ENCODE results near the gene NCOA3.
A peak's percentile ranks its signal among the peaks of the same experiment; 100 is the strongest.

NCOA3 gene

DNA sequence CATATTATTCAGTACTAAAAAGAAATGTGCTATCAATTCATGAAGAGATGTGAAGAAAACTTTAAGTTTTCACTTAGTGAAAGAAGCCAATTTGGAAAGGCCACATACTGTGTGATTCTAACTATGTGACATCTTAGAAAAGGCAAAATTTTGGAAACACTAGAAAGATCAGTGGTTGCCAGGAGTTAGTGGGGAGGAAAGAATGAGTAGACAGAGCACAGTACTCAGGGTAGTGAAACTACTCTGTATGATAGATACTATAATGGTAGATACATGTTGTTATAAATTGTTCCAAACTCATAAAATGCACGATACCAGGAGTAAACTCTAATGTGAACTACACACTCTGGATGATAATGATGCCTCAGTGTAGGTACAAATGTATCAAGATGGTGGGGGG, 14.2 kb downstream of the NCOA3 start:
- no peak for ATAC-seq
- no peak for TF ChIP-seq CSDC2 (CRISPR knock-in tag; IDR thresholded peaks at IDR 0.05)

GRCh38 chr20:47521059-47521808, 19.5 kb downstream of the NCOA3 start:
- no peak for ATAC-seq
- no peak for TF ChIP-seq ZFP30 (CRISPR knock-in tag; IDR thresholded peaks at IDR 0.05)
- TF ChIP-seq, protein P1, sequence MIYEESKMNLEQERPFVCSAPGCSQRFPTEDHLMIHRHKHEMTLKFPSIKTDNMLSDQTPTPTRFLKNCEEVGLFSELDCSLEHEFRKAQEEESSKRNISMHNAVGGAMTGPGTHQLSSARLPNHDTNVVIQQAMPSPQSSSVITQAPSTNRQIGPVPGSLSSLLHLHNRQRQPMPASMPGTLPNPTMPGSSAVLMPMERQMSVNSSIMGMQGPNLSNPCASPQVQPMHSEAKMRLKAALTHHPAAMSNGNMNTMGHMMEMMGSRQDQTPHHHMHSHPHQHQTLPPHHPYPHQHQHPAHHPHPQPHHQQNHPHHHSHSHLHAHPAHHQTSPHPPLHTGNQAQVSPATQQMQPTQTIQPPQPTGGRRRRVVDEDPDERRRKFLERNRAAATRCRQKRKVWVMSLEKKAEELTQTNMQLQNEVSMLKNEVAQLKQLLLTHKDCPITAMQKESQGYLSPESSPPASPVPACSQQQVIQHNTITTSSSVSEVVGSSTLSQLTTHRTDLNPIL (CRISPR knock-in tag; IDR thresholded peaks at IDR 0.05; ENCODE audit: low read depth): no peak
- no peak for TF ChIP-seq RARB (CRISPR knock-in tag; IDR thresholded peaks at IDR 0.05)
- no peak for TF ChIP-seq ZNF8 (CRISPR knock-in tag; IDR thresholded peaks at IDR 0.05)
- TF ChIP-seq ISL1 (CRISPR knock-in tag; IDR thresholded peaks at IDR 0.05): no peak
- no peak for TF ChIP-seq ESRRG (CRISPR knock-in tag; IDR thresholded peaks at IDR 0.05)
- no peak for TF ChIP-seq OSR1 (CRISPR knock-in tag; IDR thresholded peaks at IDR 0.05)
- no peak for TF ChIP-seq TSHZ2 (CRISPR knock-in tag; IDR thresholded peaks at IDR 0.05)
- TF ChIP-seq SNAI2 (CRISPR knock-in tag; IDR thresholded peaks at IDR 0.05): no peak
- TF ChIP-seq ARNTL (CRISPR knock-in tag; IDR thresholded peaks at IDR 0.05; ENCODE audit: borderline replicate concordance, low read depth): no peak
- TF ChIP-seq ZC3H10 (CRISPR knock-in tag; IDR thresholded peaks at IDR 0.05): no peak
- TF ChIP-seq, protein P2, sequence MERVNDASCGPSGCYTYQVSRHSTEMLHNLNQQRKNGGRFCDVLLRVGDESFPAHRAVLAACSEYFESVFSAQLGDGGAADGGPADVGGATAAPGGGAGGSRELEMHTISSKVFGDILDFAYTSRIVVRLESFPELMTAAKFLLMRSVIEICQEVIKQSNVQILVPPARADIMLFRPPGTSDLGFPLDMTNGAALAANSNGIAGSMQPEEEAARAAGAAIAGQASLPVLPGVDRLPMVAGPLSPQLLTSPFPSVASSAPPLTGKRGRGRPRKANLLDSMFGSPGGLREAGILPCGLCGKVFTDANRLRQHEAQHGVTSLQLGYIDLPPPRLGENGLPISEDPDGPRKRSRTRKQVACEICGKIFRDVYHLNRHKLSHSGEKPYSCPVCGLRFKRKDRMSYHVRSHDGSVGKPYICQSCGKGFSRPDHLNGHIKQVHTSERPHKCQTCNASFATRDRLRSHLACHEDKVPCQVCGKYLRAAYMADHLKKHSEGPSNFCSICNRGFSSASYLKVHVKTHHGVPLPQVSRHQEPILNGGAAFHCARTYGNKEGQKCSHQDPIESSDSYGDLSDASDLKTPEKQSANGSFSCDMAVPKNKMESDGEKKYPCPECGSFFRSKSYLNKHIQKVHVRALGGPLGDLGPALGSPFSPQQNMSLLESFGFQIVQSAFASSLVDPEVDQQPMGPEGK (CRISPR knock-in tag; IDR thresholded peaks at IDR 0.05; ENCODE audit: borderline replicate concordance): no peak
- no peak for TF ChIP-seq CSRNP3 (CRISPR knock-in tag; IDR thresholded peaks at IDR 0.05)
- no peak for TF ChIP-seq TCF4 (CRISPR knock-in tag; IDR thresholded peaks at IDR 0.05; ENCODE audit: borderline replicate concordance)
- TF ChIP-seq PPARA (CRISPR knock-in tag; IDR thresholded peaks at IDR 0.05; ENCODE audit: borderline replicate concordance): no peak
- TF ChIP-seq BACH2 (CRISPR knock-in tag; IDR thresholded peaks at IDR 0.05; ENCODE audit: borderline replicate concordance): no peak
- no peak for TF ChIP-seq ZFP3 (CRISPR knock-in tag; IDR thresholded peaks at IDR 0.05)
- no peak for TF ChIP-seq CSDC2 (CRISPR knock-in tag; IDR thresholded peaks at IDR 0.05)
- TF ChIP-seq ZNF565 (CRISPR knock-in tag; conservative IDR thresholded peaks at IDR 0.05; ENCODE audit: low read depth): no peak
- TF ChIP-seq ZNF70 (CRISPR knock-in tag; IDR thresholded peaks at IDR 0.05): no peak

GRCh38 chr20:47524015-47524784, 22.5 kb downstream of the NCOA3 start:
- ATAC-seq: peak; percentile 72
- TF ChIP-seq ZFP30 (CRISPR knock-in tag; IDR thresholded peaks at IDR 0.05) (peak; percentile 33; the same call in 1 of the 2 replicates), RARB (CRISPR knock-in tag; IDR thresholded peaks at IDR 0.05) (no peak)
